Hematopoietic multipotent progenitor cell (in vitro differentiated cells): ENCODE data around the gene SAT1. TPM values are rescaled to one million over a fixed set of nuclear protein-coding genes. Genes with fewer than 3 reads are reported as not detected.

Experiments used
- DNase-seq, 3 donors: peaks; one replicate each; pipeline ENCODE4 v3.0.0-alpha.2; 2011 to 2015; ENCODE audit warnings: low read depth in 2 of 3, low spot score in 2 of 3
- total RNA-seq: library from RNA; depleted of rRNA; stranded (reverse); fragments of >200 nt; gene quantifications from one replicate; pipeline ENCODE4 v1.2.3, GENCODE V29; 2012

The SAT1 gene
- total RNA-seq, 1 donor = 140 TPM

GRCh38 chrX:23773601-23774175 is 9.3 kb upstream of the SAT1 start:
- peak in 2 of 3 donors; percentile 71 to 89 for DNase-seq

GRCh38 chrX:23776363-23776762 is 6.6 kb upstream of the SAT1 start:
- DNase-seq = no peak

GRCh38 chrX:23779025-23779424 is 3.9 kb upstream of the SAT1 start:
- no peak for DNase-seq

- DNase-seq = no peak
Measured at GRCh38 chrX:23782455-23782854, 518 bp upstream of the SAT1 start.

GRCh38 chrX:23783589-23784469 is 856 bp downstream of the SAT1 start:
- no peak for DNase-seq

- DNase-seq = peak in 2 of 3 donors; percentile 50 to 75
Measured at GRCh38 chrX:23784470-23785331, 1.7 kb downstream of the SAT1 start.

- no peak for DNase-seq
Measured at GRCh38 chrX:23785580-23785979, 2.6 kb downstream of the SAT1 start.

- peak in 1 of 3 donors; percentile 15 for DNase-seq
Measured at GRCh38 chrX:23786268-23786815, 3.4 kb downstream of the SAT1 start.

- DNase-seq = no peak
Measured at GRCh38 chrX:23787745-23788118, 4.8 kb downstream of the SAT1 start.

- DNase-seq = no peak
Measured at GRCh38 chrX:23788521-23788920, 5.5 kb downstream of the SAT1 start.

- no peak for DNase-seq
Measured at GRCh38 chrX:23788946-23789345, 6.0 kb downstream of the SAT1 start.

- no peak for DNase-seq
Measured at GRCh38 chrX:23789386-23790154, 6.6 kb downstream of the SAT1 start.

GRCh38 chrX:23790155-23790497 is 7.2 kb downstream of the SAT1 start:
- DNase-seq = no peak

- DNase-seq = no peak
Measured at GRCh38 chrX:23792861-23793553, 10.0 kb downstream of the SAT1 start.

GRCh38 chrX:23795221-23795620 is 12.2 kb downstream of the SAT1 start:
- DNase-seq = no peak

- no peak for DNase-seq
Measured at GRCh38 chrX:23797371-23798128, 14.6 kb downstream of the SAT1 start.

- no peak for DNase-seq
Measured at GRCh38 chrX:23799469-23800065, 16.6 kb downstream of the SAT1 start.

- no peak for DNase-seq
Measured at GRCh38 chrX:23802431-23802830, 19.5 kb downstream of the SAT1 start.

GRCh38 chrX:23803931-23804381 is 21.0 kb downstream of the SAT1 start:
- DNase-seq = no peak
